SHP77 treated with DMSO at 0.1 percent for 48 hours (cell line): ENCODE measurements around the gene EGFL7.

Source experiments
- DNase-seq: peaks from one replicate; lab custom pipeline; 2025; lab: John Stamatoyannopoulos, UW

Gene EGFL7

GRCh38 chr9:136660971-136661550 lies 1.7 kb upstream of the EGFL7 start:
- no peak for DNase-seq

- DNase-seq: no peak
These were observed 933 bp upstream of the EGFL7 start for GRCh38 chr9:136661641-136662325.

- DNase-seq: no peak
These were observed 425 bp upstream of the EGFL7 start for GRCh38 chr9:136662326-136662655.

GRCh38 chr9:136664000-136664915 lies 1.5 kb downstream of the EGFL7 start:
- DNase-seq: no peak

- no peak for DNase-seq
These were observed 2.5 kb downstream of the EGFL7 start for GRCh38 chr9:136665111-136665703.

DNA sequence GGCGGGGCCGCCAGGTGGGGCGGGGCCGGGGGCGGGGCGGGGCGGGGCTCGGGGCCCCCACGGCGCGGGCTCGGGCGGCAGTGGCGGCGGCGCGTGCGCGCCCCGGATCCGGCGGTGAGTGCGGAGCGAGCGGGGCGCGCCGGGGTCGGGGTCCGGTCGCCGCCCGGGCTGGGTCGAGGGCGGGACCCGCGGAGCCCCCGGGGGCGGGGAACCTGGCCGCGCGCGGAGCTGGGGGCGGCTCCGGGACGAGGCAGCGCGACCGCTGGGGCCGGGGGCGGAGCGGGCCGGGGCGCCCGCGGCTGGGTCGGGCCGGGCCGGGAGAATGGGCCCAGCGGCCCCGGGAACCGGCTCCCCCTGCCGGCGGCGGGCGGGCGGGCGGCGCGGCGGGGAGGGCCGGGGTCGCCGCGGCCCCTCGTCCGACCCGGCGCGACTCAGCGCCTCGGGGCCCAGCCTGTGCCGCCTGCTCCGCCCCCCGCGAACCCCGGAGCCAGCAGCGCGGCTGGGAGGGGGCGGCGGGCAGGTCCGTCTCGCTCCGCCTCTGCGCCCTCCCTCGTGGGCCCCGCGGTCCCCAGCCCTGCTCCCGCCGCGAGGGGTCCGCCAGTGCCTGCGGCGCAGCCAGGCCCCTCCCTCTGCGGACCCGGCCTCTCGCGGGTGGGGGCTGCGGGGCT lies 3.1 kb downstream of the EGFL7 start:
- no peak for DNase-seq

DNA sequence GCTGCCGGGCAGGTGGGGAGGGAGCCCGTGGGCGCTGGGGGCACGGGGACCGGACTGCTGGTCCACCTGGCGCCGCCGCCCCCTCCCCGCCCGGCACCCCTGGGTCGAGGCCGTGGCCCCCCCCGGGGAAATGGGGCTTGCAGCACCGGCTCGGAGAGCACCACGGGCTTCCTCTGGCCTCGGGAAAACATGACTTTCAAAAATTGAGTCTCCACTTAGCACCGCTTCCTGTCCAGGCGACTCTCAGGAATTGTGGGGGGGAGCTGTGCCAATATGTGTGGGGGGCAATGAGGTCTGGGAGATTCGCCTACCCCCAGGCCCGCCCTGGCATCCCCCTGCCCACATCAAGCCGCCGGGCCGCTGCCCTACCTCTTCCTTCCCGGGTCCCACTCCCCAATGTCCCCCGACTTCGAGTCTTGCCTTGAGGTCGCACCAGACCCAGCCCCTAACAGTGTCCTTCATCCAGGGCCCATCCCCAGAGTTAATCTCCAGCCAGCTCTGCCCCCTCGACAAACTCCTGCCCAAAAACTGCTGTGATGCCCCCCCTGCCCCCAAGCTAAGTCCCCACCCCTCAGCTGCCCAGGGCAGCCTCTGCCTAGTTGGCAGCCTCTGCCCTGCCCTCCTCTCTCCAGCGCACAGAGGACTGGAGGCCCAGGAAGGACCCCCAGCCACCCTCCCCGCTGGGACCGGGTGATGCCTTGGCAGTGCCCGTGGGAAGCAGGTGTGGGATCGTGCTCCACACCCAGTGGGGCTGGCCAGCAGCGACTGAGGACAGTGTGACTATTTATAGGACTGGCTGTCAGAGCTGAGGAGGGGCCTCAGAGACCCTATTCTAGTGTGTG lies 3.9 kb downstream of the EGFL7 start:
- DNase-seq: no peak

- no peak for DNase-seq
These were observed 4.7 kb downstream of the EGFL7 start for GRCh38 chr9:136667214-136667939.

- DNase-seq: no peak
These were observed 5.4 kb downstream of the EGFL7 start for GRCh38 chr9:136667940-136668760.

DNA sequence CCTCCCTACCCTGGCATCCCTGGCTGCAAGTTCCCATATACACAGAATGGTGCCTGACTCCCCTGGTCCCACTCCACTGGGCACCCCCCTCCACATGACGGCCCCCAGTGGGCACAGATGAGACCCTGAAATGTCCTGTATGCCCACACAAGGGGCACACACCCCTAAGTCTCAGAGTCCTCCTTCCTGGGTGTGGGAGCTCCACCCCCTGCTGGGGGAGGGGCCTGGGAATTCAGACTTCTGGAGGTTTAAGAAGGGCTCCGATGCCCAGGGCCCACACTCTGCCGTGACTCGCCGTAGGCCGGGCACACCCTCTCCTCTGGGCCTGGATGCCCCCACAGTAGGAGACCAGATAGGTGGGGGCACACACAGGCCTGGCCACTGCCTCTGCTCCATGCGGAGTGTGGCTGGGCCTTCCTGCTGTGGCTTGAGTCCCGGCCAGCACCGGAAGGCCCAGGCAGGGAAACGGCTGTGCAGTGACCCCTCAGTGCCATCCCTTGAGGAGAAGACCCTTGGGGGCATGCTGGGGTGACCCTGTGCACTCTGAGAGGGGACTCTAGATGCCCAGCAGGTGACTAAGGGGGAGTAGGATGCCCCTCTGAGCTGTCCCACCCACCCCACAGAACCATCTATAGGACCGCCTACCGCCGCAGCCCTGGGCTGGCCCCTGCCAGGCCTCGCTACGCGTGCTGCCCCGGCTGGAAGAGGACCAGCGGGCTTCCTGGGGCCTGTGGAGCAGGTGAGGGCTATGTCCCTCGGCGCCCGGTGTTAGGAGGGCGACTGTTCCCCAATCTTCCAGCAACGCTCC lies 6.5 kb downstream of the EGFL7 start:
- no peak for DNase-seq

DNA sequence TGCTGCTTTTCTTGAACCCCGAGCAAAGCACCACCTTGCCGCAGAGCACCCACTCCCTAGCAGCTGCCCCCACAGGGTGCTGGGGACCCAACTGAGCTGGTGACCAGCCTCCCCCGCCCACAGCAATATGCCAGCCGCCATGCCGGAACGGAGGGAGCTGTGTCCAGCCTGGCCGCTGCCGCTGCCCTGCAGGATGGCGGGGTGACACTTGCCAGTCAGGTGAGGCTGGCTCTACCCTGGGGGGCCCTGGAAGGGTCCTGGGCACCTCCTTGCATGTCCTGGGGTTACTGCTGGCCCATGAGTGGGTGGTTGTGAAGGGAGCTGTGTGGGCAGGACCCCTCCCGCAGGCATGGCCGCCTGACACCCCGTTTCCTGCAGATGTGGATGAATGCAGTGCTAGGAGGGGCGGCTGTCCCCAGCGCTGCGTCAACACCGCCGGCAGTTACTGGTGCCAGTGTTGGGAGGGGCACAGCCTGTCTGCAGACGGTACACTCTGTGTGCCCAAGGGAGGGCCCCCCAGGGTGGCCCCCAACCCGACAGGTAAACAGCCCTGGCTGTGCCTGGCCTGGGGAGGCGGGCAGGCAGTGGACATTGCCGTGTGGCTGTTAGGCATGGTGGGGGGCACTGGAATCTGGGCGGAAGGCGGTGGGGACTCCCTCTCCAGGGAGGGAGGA lies 7.2 kb downstream of the EGFL7 start:
- DNase-seq: no peak

DNA sequence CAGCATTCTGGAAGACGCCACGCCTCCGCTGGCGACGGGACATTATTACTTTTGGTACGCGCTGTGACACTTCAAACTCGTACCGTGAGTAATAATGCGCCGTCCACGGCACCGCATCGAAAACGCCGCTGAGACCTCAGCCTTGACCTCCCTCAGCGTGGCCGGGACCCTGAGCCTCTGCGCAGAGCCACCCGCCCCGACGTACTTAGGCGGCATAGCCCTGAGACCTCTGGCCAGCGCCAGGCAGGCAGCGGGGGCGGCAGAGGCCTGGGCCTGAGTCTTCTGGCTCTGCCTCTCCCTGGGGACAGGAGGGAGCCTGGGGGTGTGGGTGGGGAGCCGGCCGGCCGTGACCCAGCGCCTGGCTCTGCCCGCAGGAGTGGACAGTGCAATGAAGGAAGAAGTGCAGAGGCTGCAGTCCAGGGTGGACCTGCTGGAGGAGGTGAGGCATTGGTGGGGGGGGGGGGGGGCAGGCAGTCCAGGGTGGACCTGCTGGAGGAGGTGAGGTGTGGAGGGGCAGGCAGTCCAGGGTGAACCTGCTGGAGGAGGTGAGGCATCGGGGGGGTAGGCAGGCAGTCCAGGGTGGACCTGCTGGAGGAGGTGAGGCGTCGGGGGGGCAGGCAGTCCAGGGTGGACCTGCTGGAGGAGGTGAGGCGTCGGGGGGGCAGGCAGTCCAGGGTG lies 8.0 kb downstream of the EGFL7 start:
- DNase-seq: no peak

GRCh38 chr9:136671254-136671614 lies 8.5 kb downstream of the EGFL7 start:
- no peak for DNase-seq

GRCh38 chr9:136671646-136672430 lies 9.1 kb downstream of the EGFL7 start:
- DNase-seq: no peak

DNA sequence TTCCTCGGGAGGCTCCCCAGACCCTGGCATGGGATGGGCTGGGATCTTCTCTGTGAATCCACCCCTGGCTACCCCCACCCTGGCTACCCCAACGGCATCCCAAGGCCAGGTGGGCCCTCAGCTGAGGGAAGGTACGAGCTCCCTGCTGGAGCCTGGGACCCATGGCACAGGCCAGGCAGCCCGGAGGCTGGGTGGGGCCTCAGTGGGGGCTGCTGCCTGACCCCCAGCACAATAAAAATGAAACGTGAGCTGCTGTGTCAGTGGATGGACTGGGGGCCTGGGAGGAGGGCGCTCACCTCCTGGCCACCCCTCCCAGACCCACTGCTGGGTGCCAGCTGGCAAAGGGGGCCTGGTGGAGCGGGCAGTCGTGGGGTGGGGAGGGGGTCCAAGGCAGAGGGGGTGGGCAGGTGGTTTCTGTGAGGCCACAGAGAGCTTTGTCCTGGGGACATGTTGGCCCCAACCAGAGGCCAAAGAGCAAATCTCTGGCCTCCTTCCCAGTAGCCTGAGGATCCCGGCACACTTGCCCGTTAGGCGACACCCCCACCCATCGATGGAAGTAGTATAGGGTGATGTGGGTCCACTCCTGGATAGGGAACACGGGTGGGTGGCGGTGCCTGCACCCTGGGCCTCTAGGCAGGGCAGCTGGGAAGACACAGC lies 9.8 kb downstream of the EGFL7 start:
- no peak for DNase-seq
